Putamen (tissue), 1 donor: ENCODE results near the gene CCDC63.
"Not testable (repeated sequence)": the region's sequence is repeated elsewhere in the genome, so short reads cannot be mapped to it uniquely, and the experiment has no call there.

Experiments
- DNase-seq: peaks from one replicate; pipeline ENCODE4 v3.0.0-alpha.2; 2016; ENCODE audit warnings: low spot score

Gene CCDC63

GRCh38 chr12:110844551-110845338 is 2.0 kb upstream of the CCDC63 start:
- DNase-seq: peak; percentile 76

GRCh38 chr12:110845339-110845682 is 1.5 kb upstream of the CCDC63 start:
- no peak for DNase-seq

- DNase-seq: no peak
Observed at GRCh38 chr12:110848314-110848923, 1.6 kb downstream of the CCDC63 start.

GRCh38 chr12:110849221-110849620 is 2.4 kb downstream of the CCDC63 start:
- no peak for DNase-seq

- no peak for DNase-seq
Observed at GRCh38 chr12:110849748-110850403, 3.1 kb downstream of the CCDC63 start.

- no peak for DNase-seq
Observed at GRCh38 chr12:110850762-110851161, 4.0 kb downstream of the CCDC63 start.

- no peak for DNase-seq
Observed at GRCh38 chr12:110853836-110854235, 7.0 kb downstream of the CCDC63 start.

- no peak for DNase-seq
Observed at GRCh38 chr12:110856542-110856941, 9.8 kb downstream of the CCDC63 start.

- DNase-seq: no peak
Observed at GRCh38 chr12:110857528-110857927, 10.7 kb downstream of the CCDC63 start.

GRCh38 chr12:110857954-110858353 is 11.2 kb downstream of the CCDC63 start:
- not testable (repeated sequence) for DNase-seq

GRCh38 chr12:110858848-110859247 is 12.1 kb downstream of the CCDC63 start:
- no peak for DNase-seq

- DNase-seq: no peak
Observed at GRCh38 chr12:110860833-110861296, 14.1 kb downstream of the CCDC63 start.

GRCh38 chr12:110861729-110862128 is 14.9 kb downstream of the CCDC63 start:
- no peak for DNase-seq

GRCh38 chr12:110862329-110862728 is 15.5 kb downstream of the CCDC63 start:
- no peak for DNase-seq

GRCh38 chr12:110863161-110863560 is 16.4 kb downstream of the CCDC63 start:
- no peak for DNase-seq

- no peak for DNase-seq
Observed at GRCh38 chr12:110865521-110865920, 18.7 kb downstream of the CCDC63 start.

- DNase-seq: no peak
Observed at GRCh38 chr12:110869026-110869425, 22.2 kb downstream of the CCDC63 start.

GRCh38 chr12:110869803-110870202 is 23.0 kb downstream of the CCDC63 start:
- DNase-seq: no peak

GRCh38 chr12:110872100-110872499 is 25.3 kb downstream of the CCDC63 start:
- DNase-seq: no peak

- DNase-seq: no peak
Observed at GRCh38 chr12:110874351-110874750, 27.6 kb downstream of the CCDC63 start.

- DNase-seq: no peak
Observed at GRCh38 chr12:110874781-110875180, 28.0 kb downstream of the CCDC63 start.

- no peak for DNase-seq
Observed at GRCh38 chr12:110880651-110881050, 33.9 kb downstream of the CCDC63 start.

GRCh38 chr12:110883251-110883650 is 36.5 kb downstream of the CCDC63 start:
- no peak for DNase-seq
